ENCODE measurements around the gene FBXW7. TPM values are rescaled to one million over a fixed set of nuclear protein-coding genes. Genes with fewer than 3 reads are reported as not detected.

FBXW7 gene
- total and polyA plus RNA-seq, 8 donors: 10.1 to 30.1 (median 17.6) TPM

- Histone ChIP-seq H3K27ac (no peak overlapping the region), H3K9me3 (no peaks in the 10 kb centered on the region), H3K27me3 (no peaks in the 10 kb centered on the region), H3K4me1 (peaks cover 0 to 13% (median 9%) of the 10 kb centered on the region in 3 donors), H3K36me3 (no peaks in the 10 kb centered on the region), H3K4me3 (no peak overlapping the region)
- DNase-seq: no peak
- intact Hi-C loops (cut with DNase I): no loop called here
- TF ChIP-seq CTCF (IDR thresholded peaks at IDR 0.05): no peak
- ATAC-seq: no peak
- 93 to 94% methylated on average over 4 of the region's 4 CpGs for WGBS, 2 donors
- no peak for FAIRE-seq
Observed at GRCh38 chr4:152540293-152540674, 4.4 kb upstream of the FBXW7 start.

GRCh38 chr4:152539556-152540292, 3.8 kb upstream of the FBXW7 start:
- H3K27me3 ChIP-seq: no peaks in the 10 kb centered on the region
- 97 to 98% methylated on average over 16 of the region's 16 CpGs for WGBS, 2 donors
- ATAC-seq (no peak), DNase-seq (peak in 1 of 6 donors; percentile 46), FAIRE-seq (no peak)
- peaks cover 0 to 13% (median 9%) of the 10 kb centered on the region in 3 donors for H3K4me1 ChIP-seq
- no peaks in the 10 kb centered on the region for H3K9me3 ChIP-seq
- H3K36me3 ChIP-seq: no peaks in the 10 kb centered on the region
- intact Hi-C loops (cut with DNase I): no loop called here
- no peak overlapping the region for H3K27ac ChIP-seq
- no peak overlapping the region for H3K4me3 ChIP-seq
- TF ChIP-seq CTCF (IDR thresholded peaks at IDR 0.05): no peak

GRCh38 chr4:152537881-152538280, 2.0 kb upstream of the FBXW7 start:
- no peak for DNase-seq

GRCh38 chr4:152536545-152537182, 772 bp upstream of the FBXW7 start:
- 1% methylated on average over 24 of the region's 24 CpGs for WGBS, 2 donors
- FAIRE-seq (no peak), DNase-seq (peak in 1 of 6 donors; percentile 18), ATAC-seq (peak; percentile 14 to 33 (median 26))
- Histone ChIP-seq H3K27ac (peak overlapping the region; percentile 89 to 96 (median 91)), H3K27me3 (no peaks in the 10 kb centered on the region), H3K9me3 (no peaks in the 10 kb centered on the region), H3K4me1 (peaks cover 9 to 33% (median 19%) of the 10 kb centered on the region in 3 donors), H3K4me3 (peak overlapping the region; percentile 87 to 100 (median 99)), H3K36me3 (no peaks in the 10 kb centered on the region)
- intact Hi-C loops (cut with DNase I): no loop called here
- TF ChIP-seq CTCF (IDR thresholded peaks at IDR 0.05): no peak

More at GRCh38 chr4:152537881-152538280, 2.0 kb upstream of the FBXW7 start:
- ATAC-seq (no peak), FAIRE-seq (no peak)
- no peak overlapping the region for H3K27ac ChIP-seq
- H3K4me3 ChIP-seq: no peak overlapping the region
- H3K36me3 ChIP-seq: no peaks in the 10 kb centered on the region
- H3K4me1 ChIP-seq: peaks cover 9 to 24% (median 19%) of the 10 kb centered on the region in 3 donors
- TF ChIP-seq CTCF (IDR thresholded peaks at IDR 0.05): no peak
- 91 to 92% methylated on average over 1 of the region's 1 CpG for WGBS, 2 donors
- no peaks in the 10 kb centered on the region for H3K27me3 ChIP-seq
- no peaks in the 10 kb centered on the region for H3K9me3 ChIP-seq
- intact Hi-C loops (cut with DNase I): no loop called here

Data from pancreas (tissue), 10 donors.